IPS DF 6.9 (cell line): Measurements from ENCODE around the gene ENO4.

Experiments
- DNase-seq: peaks from one replicate; pipeline ENCODE4 v3.0.0-alpha.2; 2013; ENCODE audit warnings: low read depth, low spot score
- H3K27ac ChIP-seq: one replicate; pipeline ENCODE4 v1.5.1; 2013; ENCODE audit warnings: low read length, control low read depth
- H3K27me3 ChIP-seq: 2 replicates; pipeline ENCODE4 v1.6.1; 2013; ENCODE audit warnings: mild to moderate bottlenecking, low read length; ENCODE audit not compliant: control insufficient read depth, insufficient read depth
- H3K36me3 ChIP-seq: 2 replicates; pipeline ENCODE4 v1.6.1; 2013; ENCODE audit warnings: low read length; ENCODE audit not compliant: control insufficient read depth, insufficient read depth
- H3K4me1 ChIP-seq: 2 replicates; pipeline ENCODE4 v1.6.1; 2013; ENCODE audit warnings: low read length; ENCODE audit not compliant: control insufficient read depth, insufficient read depth
- H3K4me3 ChIP-seq: 2 replicates; pipeline ENCODE4 v1.5.1; 2013; ENCODE audit warnings: mild to moderate bottlenecking, low read length
- H3K9me3 ChIP-seq: 2 replicates; pipeline ENCODE4 v1.6.1; 2013; ENCODE audit warnings: low read length, inconsistent platforms; ENCODE audit not compliant: control insufficient read depth, insufficient read depth
- WGBS: extraction: QIAGEN DNeasy Blood & Tissue Kit; methylation state at CpG from one replicate; pipeline ENCODE4 v1.1.7; 2013; ENCODE audit warnings: mixed read lengths, missing lambda C conversion rate; ENCODE audit not compliant: insufficient read length, insufficient coverage; 5-methylcytosine and 5-hydroxymethylcytosine counted together

Gene ENO4

DNA sequence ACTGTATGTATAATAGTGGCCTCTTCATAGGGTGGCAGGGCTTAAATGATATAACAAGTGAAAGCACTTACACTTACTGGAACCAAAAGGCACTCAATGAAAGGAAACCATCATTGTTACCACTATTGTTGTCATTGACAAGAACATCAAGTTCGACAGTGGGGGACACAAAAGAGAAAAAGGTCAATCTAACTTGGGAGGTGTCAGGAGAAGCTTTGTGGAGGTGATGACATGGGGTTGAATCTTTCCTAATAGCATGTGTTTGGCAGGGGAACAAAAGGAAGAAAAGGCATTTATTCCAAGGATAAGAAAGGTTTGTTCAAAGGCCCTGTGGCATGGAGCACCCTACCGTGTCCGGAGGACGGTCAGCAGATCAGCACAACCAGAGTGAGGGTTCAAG lies 18.2 kb upstream of the ENO4 start:
- DNase-seq = no peak
- Histone ChIP-seq H3K4me3 (no peak overlapping the region), H3K27ac (no peak overlapping the region), H3K36me3 (no peaks in the 10 kb centered on the region), H3K9me3 (no peaks in the 10 kb centered on the region), H3K4me1 (peaks cover 11% of the 10 kb centered on the region; the same call in 1 of the 2 replicates), H3K27me3 (no peaks in the 10 kb centered on the region)
- no CpG with 5 or more reads among the region's 4 CpGs for WGBS

DNA sequence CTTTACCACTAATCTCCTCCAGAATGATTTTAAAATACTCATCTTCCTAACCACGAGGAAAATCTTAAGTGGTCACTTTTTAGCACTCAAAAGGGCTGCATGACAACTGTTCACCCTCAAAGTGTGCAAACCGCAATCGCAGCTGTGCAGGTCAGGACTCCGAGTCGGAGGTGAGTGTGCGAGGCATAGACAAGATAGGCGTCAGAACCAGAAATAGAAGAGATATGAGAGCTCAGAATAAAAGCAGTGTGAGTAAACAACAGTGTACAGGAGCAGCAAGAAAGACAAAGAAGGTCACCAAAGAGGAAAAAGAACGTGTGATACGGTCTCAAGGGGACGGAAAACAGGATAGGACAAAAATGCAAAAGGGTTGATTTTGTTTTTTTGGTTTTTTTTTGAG lies 17.5 kb upstream of the ENO4 start:
- Histone ChIP-seq H3K9me3 (no peaks in the 10 kb centered on the region), H3K4me3 (no peak overlapping the region), H3K27me3 (no peaks in the 10 kb centered on the region), H3K27ac (no peak overlapping the region), H3K36me3 (no peaks in the 10 kb centered on the region), H3K4me1 (peaks cover 11% of the 10 kb centered on the region; the same call in 1 of the 2 replicates)
- WGBS = no CpG with 5 or more reads among the region's 10 CpGs
- DNase-seq = no peak

DNA sequence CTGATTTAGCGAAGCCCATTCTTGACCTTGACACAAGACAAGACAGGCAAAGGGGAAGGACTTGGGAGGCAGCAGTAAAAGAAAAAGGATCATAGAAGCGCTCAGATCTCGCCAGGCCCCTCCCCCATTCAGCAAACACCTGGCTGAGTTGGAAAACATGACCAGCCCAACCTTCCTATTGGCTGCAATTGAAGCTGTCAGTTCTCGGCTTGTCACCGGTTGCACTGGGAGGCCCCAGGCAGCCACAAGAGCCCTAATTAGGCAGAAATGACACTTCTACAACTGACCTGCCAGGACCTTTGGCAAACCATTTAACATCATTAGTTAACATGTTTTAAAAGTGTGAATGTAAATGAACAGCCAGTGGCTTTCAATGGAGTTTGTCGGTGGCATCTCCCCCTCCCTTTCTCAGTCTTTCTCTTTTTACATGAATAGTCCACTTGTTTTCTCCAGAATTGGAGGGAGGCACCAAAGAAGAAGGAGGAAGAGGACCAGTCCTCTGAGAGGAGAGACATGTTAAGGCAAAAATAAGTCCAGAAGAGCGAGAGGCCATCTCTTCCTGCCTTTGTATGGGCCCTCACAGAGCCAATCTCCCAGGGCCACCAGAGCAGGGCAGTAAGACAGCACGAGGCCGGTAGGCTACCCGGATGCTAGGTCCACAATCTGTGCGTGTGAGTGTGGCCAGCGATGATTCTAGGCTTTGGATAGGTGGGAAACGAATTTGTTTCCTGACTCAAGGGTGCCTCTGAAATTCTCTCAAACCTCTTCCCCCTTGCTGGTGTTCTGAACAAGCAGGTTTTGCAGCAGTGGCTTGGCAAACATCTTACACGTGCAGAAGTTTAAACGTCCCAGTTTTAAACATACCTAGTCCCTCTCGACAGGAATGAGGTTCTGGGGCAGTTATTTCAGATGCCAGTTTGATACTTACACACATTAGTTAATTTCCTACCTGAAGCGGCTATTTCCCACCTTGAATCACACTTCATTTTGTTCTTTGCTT lies 15.0 kb upstream of the ENO4 start:
- Histone ChIP-seq H3K27me3 (no peaks in the 10 kb centered on the region), H3K4me3 (no peak overlapping the region), H3K9me3 (no peaks in the 10 kb centered on the region), H3K4me1 (peaks cover 9% of the 10 kb centered on the region; the same call in 1 of the 2 replicates), H3K27ac (no peak overlapping the region), H3K36me3 (no peaks in the 10 kb centered on the region)
- WGBS = no CpG with 5 or more reads among the region's 17 CpGs
- no peak for DNase-seq

DNA sequence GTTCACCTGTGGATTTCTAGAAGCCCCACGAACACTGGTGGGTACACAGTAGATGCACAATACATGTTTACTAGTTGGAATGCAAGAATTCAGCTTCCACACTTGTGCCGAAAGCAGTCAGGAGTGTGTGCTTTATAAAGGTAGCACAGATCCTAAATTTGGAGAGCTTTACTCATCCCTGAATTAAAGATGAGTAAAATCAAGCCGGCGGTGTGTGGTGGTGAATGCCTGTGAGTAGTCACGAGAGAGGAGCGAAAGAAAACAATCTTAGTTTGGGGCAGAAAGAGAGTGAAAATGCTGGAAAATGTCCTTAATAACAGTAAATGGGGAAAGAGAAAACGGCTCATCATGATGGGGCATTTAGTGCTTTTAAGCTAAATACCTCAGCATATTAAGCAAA lies 13.6 kb upstream of the ENO4 start:
- no peak for DNase-seq
- no peaks in the 10 kb centered on the region for H3K36me3 ChIP-seq
- H3K27me3 ChIP-seq = no peaks in the 10 kb centered on the region
- H3K27ac ChIP-seq = no peak overlapping the region
- no peak overlapping the region for H3K4me3 ChIP-seq
- H3K9me3 ChIP-seq = no peaks in the 10 kb centered on the region
- H3K4me1 ChIP-seq = peaks cover 9% of the 10 kb centered on the region; the same call in 1 of the 2 replicates
- WGBS = no CpG with 5 or more reads among the region's 7 CpGs

DNA sequence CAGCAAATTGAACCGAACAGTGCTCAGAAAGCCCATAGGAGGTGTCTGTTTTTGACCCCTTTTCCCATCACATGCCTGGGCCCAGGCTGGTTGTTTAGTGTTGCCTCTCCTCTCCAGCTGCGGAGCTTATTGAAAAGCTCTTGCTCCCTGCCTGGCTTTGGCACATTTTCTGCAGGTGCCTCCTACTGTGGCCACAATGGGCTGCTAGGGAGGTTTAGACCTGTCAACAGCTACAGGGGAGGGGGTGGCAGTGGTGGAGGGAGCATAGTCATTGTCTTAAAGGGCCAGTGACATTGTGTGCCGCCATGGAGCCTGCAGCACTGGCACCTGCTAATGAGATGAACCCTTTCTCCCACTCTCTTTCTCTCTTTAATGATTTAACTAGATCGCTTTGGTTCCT lies 13.2 kb upstream of the ENO4 start:
- Histone ChIP-seq H3K9me3 (no peaks in the 10 kb centered on the region), H3K27ac (no peak overlapping the region), H3K4me3 (no peak overlapping the region), H3K27me3 (no peaks in the 10 kb centered on the region), H3K4me1 (peaks cover 9% of the 10 kb centered on the region; the same call in 1 of the 2 replicates), H3K36me3 (no peaks in the 10 kb centered on the region)
- WGBS = no CpG with 5 or more reads among the region's 4 CpGs
- DNase-seq = no peak

DNA sequence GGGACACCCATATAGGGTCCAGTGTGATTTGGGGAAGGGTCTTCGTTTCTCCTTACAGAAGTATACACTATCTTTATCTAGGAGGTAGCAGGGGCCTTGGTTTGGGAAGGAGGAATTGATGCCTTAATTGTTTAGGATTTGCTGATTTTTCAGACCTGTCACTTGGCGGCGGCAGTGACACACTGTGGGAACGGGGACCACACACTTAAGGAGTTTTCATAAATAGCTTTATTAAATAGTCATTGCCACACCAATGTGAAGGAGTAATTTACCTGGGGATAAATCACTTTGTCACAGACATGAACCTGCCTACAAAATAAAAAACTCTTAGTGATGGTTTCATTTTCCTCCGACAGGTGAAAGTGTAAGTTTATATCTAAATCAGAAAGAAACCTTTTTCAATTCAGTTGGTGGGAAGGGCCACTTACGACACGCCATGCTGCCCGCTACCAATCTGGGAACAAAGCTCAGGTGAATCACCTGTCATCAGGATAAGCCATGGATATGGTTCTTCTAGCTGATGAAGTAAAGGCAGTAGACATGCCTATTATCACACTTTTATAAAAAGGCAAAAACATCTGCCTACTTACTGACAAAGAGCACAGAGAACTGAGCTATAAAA lies 12.3 kb upstream of the ENO4 start:
- Histone ChIP-seq H3K27ac (no peak overlapping the region), H3K4me1 (peaks cover 9% of the 10 kb centered on the region; the same call in 1 of the 2 replicates), H3K27me3 (no peaks in the 10 kb centered on the region), H3K9me3 (no peaks in the 10 kb centered on the region), H3K36me3 (no peaks in the 10 kb centered on the region), H3K4me3 (no peak overlapping the region)
- no CpG with 5 or more reads among the region's 8 CpGs for WGBS
- DNase-seq = no peak

DNA sequence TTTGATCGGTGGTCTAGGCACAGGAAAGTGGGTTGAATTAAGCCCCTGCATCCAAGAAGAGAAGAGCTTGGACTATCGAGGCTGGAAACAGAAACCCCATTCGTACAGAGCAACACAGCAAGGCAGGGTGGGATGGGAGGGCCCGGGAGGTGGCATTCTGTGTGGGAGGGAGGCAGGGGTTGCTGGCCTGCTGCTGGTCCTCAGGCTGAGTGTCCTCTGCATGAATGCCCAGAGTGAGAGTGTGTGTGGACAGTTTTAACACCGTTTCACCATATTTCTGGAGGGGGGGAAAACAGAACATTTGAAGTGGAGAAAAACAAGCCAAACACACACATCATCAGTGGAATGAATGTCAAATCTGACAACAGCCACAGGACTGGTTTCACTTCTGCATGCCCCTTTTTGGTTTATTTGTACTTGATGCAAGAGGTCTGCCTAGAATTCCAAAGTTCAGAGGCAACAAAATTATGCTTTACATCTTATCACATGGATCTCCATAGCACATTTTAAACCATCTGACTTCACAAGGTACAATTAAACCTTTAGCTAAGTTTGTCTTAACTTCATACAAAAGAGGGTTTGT lies 11.1 kb upstream of the ENO4 start:
- no peaks in the 10 kb centered on the region for H3K9me3 ChIP-seq
- peaks cover 9% of the 10 kb centered on the region; the same call in 1 of the 2 replicates for H3K4me1 ChIP-seq
- no peak for DNase-seq

DNA sequence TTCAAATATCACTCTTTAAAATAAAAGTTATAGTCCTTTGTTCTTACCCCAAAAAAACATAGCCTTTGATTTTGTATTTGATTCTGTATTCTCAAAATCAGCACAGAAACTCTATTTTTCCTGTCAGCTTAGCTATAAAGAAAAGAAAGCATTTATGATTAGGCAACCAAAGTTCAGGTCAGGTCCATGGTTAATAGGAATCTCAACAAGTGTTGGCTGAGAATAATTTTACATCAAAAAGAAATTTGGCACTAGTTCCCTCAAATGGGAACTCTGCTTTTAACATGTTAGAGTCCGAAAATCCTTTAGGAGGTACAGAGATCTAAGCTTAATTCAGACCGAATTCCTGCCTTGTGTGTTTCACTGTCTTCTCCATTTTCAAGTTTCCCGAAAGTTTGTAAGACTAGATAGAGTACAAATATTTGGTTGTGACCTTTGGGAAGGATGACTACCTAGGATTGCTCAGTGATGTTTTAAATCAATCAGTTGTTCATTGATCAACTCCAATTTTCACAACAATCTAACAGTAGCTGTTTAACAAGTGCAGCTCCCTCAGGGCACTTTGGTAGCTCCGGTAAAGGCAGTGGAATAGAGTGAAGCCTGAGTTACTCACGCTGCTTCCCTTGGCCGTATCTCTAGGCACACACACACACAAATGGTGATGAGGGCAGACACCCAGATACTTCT lies 8.8 kb upstream of the ENO4 start:
- no peak overlapping the region for H3K4me3 ChIP-seq
- no peaks in the 10 kb centered on the region for H3K9me3 ChIP-seq
- no peak overlapping the region for H3K27ac ChIP-seq
- no peak for DNase-seq
- H3K27me3 ChIP-seq = no peaks in the 10 kb centered on the region
- no peaks in the 10 kb centered on the region for H3K36me3 ChIP-seq
- H3K4me1 ChIP-seq = peaks cover 3% of the 10 kb centered on the region; the same call in 1 of the 2 replicates
- WGBS = no CpG with 5 or more reads among the region's 6 CpGs

More for the DNA sequence above, 11.1 kb upstream of the ENO4 start:
- WGBS = no CpG with 5 or more reads among the region's 5 CpGs
- Histone ChIP-seq H3K4me3 (no peak overlapping the region), H3K36me3 (no peaks in the 10 kb centered on the region), H3K27me3 (no peaks in the 10 kb centered on the region), H3K27ac (no peak overlapping the region)

DNA sequence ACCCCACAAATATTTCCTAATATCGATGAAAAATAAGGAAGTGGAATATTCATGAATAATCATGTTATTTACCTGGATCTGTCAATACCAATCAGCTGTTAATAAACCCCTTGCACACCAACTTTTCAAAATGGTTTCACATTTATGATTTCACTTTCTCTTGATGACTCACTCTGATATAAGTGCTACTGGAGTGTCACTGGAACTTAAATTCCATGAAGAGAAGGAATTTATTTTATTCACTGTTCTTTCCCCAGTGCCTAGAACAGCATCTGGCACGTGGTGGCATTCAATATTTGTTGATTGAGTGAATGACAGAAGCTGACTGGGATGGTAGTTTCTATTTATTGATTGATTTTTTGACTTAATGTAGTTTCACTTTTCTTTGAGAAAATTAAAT lies 3.5 kb upstream of the ENO4 start:
- DNase-seq = no peak
- Histone ChIP-seq H3K4me1 (peaks cover 1% of the 10 kb centered on the region; the same call in 1 of the 2 replicates), H3K9me3 (no peaks in the 10 kb centered on the region), H3K36me3 (no peaks in the 10 kb centered on the region), H3K27ac (no peak overlapping the region), H3K4me3 (no peak overlapping the region), H3K27me3 (no peaks in the 10 kb centered on the region)
- no CpG with 5 or more reads among the region's 2 CpGs for WGBS
